Esophagus squamous epithelium (tissue), 5 donors: ENCODE results near the gene NOC4L. TPM values are rescaled to one million over a fixed set of nuclear protein-coding genes. Genes with fewer than 3 reads are reported as not detected.
"Not testable (repeated sequence)": the region's sequence is repeated elsewhere in the genome, so short reads cannot be mapped to it uniquely, and the experiment has no call there.

Experiments
- DNase-seq: peaks from one replicate; lab custom pipeline; 2025; lab: John Stamatoyannopoulos, UW
- H3K27ac ChIP-seq, 4 donors: fragments of 200-600 bp; sonication (generic); one replicate each; pipeline ENCODE4 v1.5.1; 2016 to 2019; ENCODE audit warnings: mild to moderate bottlenecking in 1 of 4
- H3K27me3 ChIP-seq, 4 donors: fragments of 200-600 bp; sonication (generic); 1 replicate in 3 of 4; 2 replicates in 1 of 4; pipeline versions ENCODE4 v1.5.1 to v1.6.0; 2017 to 2021; ENCODE audit warnings: antibody characterized with exemption in 1 of 4
- H3K36me3 ChIP-seq, 3 donors: fragments of 200-600 bp; sonication (generic); one replicate each; pipeline ENCODE4 v1.5.1; 2016 to 2019
- H3K4me1 ChIP-seq, 3 donors: fragments of 200-600 bp; sonication (generic); one replicate each; pipeline ENCODE4 v1.5.1; 2017 to 2019
- H3K4me3 ChIP-seq, 4 donors: fragments of 200-600 bp; sonication (generic); 1 replicate in 3 of 4; 2 replicates in 1 of 4; pipeline ENCODE4 v1.5.1; 2016 to 2019; ENCODE audit warnings: mild to moderate bottlenecking in 2 of 4, moderate library complexity in 1 of 4
- H3K9me3 ChIP-seq, 3 donors: fragments of 200-600 bp; sonication (generic); one replicate each; pipeline ENCODE4 v1.5.1; 2016 to 2019
- POLR2A ChIP-seq, 4 donors: fragments of 450-650 bp; IDR thresholded peaks; one replicate each; pipeline ENCODE4 v1.6.1; 2017; ENCODE audit warnings: antibody characterized with exemption in 4 of 4, mild to moderate bottlenecking in 4 of 4, moderate library complexity in 3 of 4
- WGBS, 2 donors: methylation state at CpG; one replicate each; pipeline ENCODE4 v1.1.5; 2018; 5-methylcytosine and 5-hydroxymethylcytosine counted together
- intact Hi-C: fragments of 100-400 bp; cut with DNase I; formaldehyde crosslinking; loops from one replicate; pipeline ENCODE4 v1.15.0; 2022
- total RNA-seq, 4 donors: library from RNA; depleted of rRNA; stranded (reverse); fragments of >200 nt; gene quantifications; one replicate each; pipeline ENCODE4 v1.1.0, GENCODE V29; 2016
- TF ChIP-seq, protein P1 (sequence below), 6 experiments: fragments of 450-650 bp in 4 of 6; fragments of 200-600 bp in 2 of 6; sonication (generic) in 2 of 6; IDR thresholded peaks; one replicate each; pipeline ENCODE4 v1.5.1; 2016 to 2019; ENCODE audit warnings: antibody characterized with exemption in 6 of 6, mild to moderate bottlenecking in 4 of 6, moderate library complexity in 4 of 6
- donor health status: DM: yes; HTN: yes; CAD: no.

NOC4L gene
- total RNA-seq, 4 donors from 2014 or later = 9.6 to 12.1 (median 11.1) TPM

- no peak overlapping the region for H3K27ac ChIP-seq
- no peaks in the 10 kb centered on the region for H3K9me3 ChIP-seq
- H3K4me3 ChIP-seq = no peak overlapping the region
- intact Hi-C loops = no loop called here
- peaks cover 18 to 34% (median 19%) of the 10 kb centered on the region in 3 donors for H3K4me1 ChIP-seq
- DNase-seq = no peak
- TF ChIP-seq POLR2A (IDR thresholded peaks at IDR 0.05) = no peak
- TF ChIP-seq, protein P1, sequence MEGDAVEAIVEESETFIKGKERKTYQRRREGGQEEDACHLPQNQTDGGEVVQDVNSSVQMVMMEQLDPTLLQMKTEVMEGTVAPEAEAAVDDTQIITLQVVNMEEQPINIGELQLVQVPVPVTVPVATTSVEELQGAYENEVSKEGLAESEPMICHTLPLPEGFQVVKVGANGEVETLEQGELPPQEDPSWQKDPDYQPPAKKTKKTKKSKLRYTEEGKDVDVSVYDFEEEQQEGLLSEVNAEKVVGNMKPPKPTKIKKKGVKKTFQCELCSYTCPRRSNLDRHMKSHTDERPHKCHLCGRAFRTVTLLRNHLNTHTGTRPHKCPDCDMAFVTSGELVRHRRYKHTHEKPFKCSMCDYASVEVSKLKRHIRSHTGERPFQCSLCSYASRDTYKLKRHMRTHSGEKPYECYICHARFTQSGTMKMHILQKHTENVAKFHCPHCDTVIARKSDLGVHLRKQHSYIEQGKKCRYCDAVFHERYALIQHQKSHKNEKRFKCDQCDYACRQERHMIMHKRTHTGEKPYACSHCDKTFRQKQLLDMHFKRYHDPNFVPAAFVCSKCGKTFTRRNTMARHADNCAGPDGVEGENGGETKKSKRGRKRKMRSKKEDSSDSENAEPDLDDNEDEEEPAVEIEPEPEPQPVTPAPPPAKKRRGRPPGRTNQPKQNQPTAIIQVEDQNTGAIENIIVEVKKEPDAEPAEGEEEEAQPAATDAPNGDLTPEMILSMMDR (IDR thresholded peaks at IDR 0.05) = no peak
- no peaks in the 10 kb centered on the region for H3K27me3 ChIP-seq
- 90 to 93% methylated on average over 6 to 9 of the region's 38 CpGs for WGBS, 2 donors
- peaks cover 10 to 55% (median 20%) of the 10 kb centered on the region in 3 donors for H3K36me3 ChIP-seq
Observed at GRCh38 chr12:132147423-132148367, 3.4 kb downstream of the NOC4L start.

DNA sequence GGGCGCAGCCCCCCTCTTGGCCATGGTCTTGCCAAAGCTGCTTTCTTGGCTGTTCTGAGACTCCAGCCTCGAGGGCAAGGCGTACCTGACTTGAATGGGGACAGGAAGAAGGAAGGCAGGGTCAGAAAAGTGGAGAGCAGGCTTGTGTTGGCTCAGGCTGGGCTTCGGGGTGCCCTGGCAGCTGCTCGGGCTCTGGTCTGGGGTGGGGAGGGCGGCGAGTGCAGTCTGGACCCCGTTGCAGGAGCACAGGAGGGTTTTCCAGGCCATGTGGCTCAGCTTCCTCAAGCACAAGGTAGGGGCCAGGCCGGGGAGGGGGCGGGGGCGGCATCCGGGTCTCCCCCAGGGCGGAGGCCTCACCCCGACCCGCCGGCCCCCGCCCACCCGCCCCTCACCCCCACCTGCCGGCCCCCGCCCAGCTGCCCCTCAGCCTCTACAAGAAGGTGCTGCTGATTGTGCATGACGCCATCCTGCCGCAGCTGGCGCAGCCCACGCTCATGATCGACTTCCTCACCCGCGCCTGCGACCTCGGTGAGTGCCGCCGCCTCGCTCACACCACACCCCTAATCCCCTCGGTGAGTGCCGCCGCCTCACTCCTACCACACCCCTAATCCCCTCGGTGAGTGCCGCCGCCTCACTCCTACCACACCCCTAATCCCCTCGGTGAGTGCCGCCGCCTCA lies 4.2 kb downstream of the NOC4L start:
- DNase-seq = no peak
- intact Hi-C loops = no loop called here
- 95% methylated on average over 18 of the region's 41 CpGs; no CpG with 5 or more reads in 1 of the 2 donors for WGBS, 2 donors
- no peaks in the 10 kb centered on the region for H3K9me3 ChIP-seq
- H3K4me3 ChIP-seq = no peak overlapping the region
- H3K4me1 ChIP-seq = peaks cover 10 to 26% (median 11%) of the 10 kb centered on the region in 3 donors
- H3K36me3 ChIP-seq = peaks cover 10 to 55% (median 20%) of the 10 kb centered on the region in 3 donors
- H3K27me3 ChIP-seq = no peaks in the 10 kb centered on the region
- TF ChIP-seq, protein P1 (IDR thresholded peaks at IDR 0.05) = no peak
- TF ChIP-seq POLR2A (IDR thresholded peaks at IDR 0.05) = no peak
- H3K27ac ChIP-seq = no peak overlapping the region

- peaks cover 15 to 32% (median 17%) of the 10 kb centered on the region in 3 donors for H3K4me1 ChIP-seq
- peaks cover 10 to 55% (median 20%) of the 10 kb centered on the region in 3 donors for H3K36me3 ChIP-seq
- H3K27ac ChIP-seq, DNase-seq, H3K27me3 ChIP-seq, H3K9me3 ChIP-seq, intact Hi-C loops, H3K4me3 ChIP-seq: not testable (repeated sequence)
- no CpG with 5 or more reads among the region's 32 CpGs for WGBS, 2 donors
Observed at GRCh38 chr12:132149526-132149925, 5.3 kb downstream of the NOC4L start.

DNA sequence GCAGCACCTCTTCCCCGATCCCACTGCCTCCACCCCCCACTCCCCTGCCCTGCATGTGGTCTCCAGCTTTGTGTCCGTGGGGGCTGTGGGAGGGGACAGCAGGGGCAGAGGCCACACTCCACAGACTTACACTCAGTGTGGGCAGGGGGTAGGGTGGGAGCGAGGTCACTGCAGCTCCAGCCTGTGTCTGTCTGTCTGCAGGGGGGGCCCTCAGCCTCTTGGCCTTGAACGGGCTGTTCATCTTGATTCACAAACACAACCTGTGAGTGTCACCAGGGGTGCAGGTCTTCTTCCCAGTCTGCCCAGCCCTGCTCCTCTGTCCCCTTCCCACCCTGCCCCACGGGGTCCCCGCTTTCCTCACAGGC lies 6.5 kb downstream of the NOC4L start:
- Histone ChIP-seq H3K36me3 (peaks cover 10 to 52% (median 20%) of the 10 kb centered on the region in 3 donors), H3K4me1 (peaks cover 6 to 20% (median 7%) of the 10 kb centered on the region in 3 donors), H3K4me3 (no peak overlapping the region), H3K9me3 (no peaks in the 10 kb centered on the region), H3K27ac (no peak overlapping the region), H3K27me3 (no peaks in the 10 kb centered on the region)
- intact Hi-C loops = loop anchor here (10.0 kb wide), 1 partner anchor 254 kb away; no protein-coding TSS in a partner anchor
- DNase-seq = no peak
- TF ChIP-seq, protein P1 (IDR thresholded peaks at IDR 0.05) = no peak
- no peak for TF ChIP-seq POLR2A (IDR thresholded peaks at IDR 0.05)
- WGBS, 2 donors = no CpG with 5 or more reads among the region's 6 CpGs

DNA sequence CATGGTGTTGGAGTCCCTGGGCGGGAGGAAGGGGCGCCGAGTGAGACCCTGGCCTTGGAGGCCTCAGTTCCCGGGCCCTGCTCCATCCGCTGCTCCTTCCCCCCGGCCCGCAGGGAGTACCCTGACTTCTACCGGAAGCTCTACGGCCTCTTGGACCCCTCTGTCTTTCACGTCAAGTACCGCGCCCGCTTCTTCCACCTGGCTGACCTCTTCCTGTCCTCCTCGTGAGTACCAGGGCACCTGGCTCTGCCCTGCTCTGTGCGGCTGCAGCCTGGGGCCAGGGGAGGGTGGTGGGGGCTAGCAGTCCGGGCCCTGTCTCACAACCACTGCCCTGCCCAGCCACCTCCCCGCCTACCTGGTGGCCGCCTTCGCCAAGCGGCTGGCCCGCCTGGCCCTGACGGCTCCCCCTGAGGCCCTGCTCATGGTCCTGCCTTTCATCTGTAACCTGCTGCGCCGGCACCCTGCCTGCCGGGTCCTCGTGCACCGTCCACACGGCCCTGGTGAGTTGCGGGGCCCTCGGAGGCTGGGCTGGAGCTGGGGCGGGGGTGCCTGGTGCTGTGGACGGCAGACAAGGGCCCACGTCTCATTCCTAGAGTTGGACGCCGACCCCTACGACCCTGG lies 7.0 kb downstream of the NOC4L start:
- TF ChIP-seq POLR2A (IDR thresholded peaks at IDR 0.05) = no peak
- TF ChIP-seq, protein P1 (IDR thresholded peaks at IDR 0.05) = no peak
- intact Hi-C loops = loop anchor here (10.0 kb wide), 1 partner anchor 254 kb away; no protein-coding TSS in a partner anchor
- H3K36me3 ChIP-seq = peaks cover 10 to 48% (median 20%) of the 10 kb centered on the region in 3 donors
- H3K4me1 ChIP-seq = peaks cover 6 to 15% (median 7%) of the 10 kb centered on the region in 3 donors
- no peak for DNase-seq
- H3K27ac ChIP-seq = no peak overlapping the region
- H3K27me3 ChIP-seq = no peaks in the 10 kb centered on the region
- 96% methylated on average over 11 to 14 of the region's 36 CpGs for WGBS, 2 donors
- no peaks in the 10 kb centered on the region for H3K9me3 ChIP-seq
- H3K4me3 ChIP-seq = no peak overlapping the region
